Right renal cortex interstitium (tissue), 3 donors: Measurements from ENCODE around the gene SAG. TPM values are rescaled to one million over a fixed set of nuclear protein-coding genes. Genes with fewer than 3 reads are reported as not detected.

Experiments
- polyA plus RNA-seq, 3 donors: library from polyadenylated mRNA; unstranded; fragments of 120-200 nt; gene quantifications; one replicate each; pipeline ENCODE4 v1.2.1, GENCODE V29; 2013; ENCODE audit not compliant: insufficient read length in 3 of 3

SAG gene
- polyA plus RNA-seq, 3 donors, result 0.07 to 0.21 (median 0.16) TPM

Other genes starting within 250 kb of the SAG start
- 1 to 10 TPM; 6.2 to 6.7 (median 6.5) TPM for gene INPP5D, start 247.5 kb upstream of the SAG start, polyA plus RNA-seq
- 10 to 100 TPM; 22.2 to 23.6 (median 22.3) TPM for gene ATG16L1, start 56.1 kb upstream of the SAG start, polyA plus RNA-seq
- 10 to 100 TPM; 19.7 to 26.3 (median 24.2) TPM for gene DGKD, start 46.7 kb downstream of the SAG start, polyA plus RNA-seq